HG02970 (cell line): Measurements from ENCODE around the gene SMC5.
"Not testable (repeated sequence)": the region's sequence is repeated elsewhere in the genome, so short reads cannot be mapped to it uniquely, and the experiment has no call there.

Experiments
- ATAC-seq: cut with Tn5 transposase; IDR thresholded peaks from one replicate; pipeline ENCODE4 v1.9.1; 2021; ENCODE audit warnings: mild to moderate bottlenecking, moderate library complexity, moderate number of reproducible peaks; ENCODE audit not compliant: unreplicated experiment, low FRiP score

Gene SMC5

DNA sequence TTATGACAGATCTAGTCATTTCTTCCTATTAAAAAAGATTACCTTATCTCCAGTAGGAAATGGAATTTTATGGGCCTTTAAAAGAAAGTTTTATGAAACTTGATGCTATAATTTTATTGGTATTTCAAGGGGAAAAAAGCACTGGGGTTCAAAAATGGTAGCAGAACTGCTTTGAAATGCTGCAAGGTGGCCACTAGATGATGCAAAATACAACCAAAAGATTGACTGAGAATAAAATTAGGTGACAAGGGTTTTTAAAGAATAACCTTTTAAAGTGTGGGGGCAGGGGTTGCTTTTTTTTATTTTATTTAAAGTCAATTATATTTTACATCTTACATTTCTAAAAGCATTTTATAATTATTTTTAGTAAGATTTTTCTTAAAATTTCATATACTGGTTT, 94.0 kb downstream of the SMC5 start:
- ATAC-seq: no peak

GRCh38 chr9:70355801-70356200, 97.0 kb downstream of the SMC5 start:
- no peak for ATAC-seq

DNA sequence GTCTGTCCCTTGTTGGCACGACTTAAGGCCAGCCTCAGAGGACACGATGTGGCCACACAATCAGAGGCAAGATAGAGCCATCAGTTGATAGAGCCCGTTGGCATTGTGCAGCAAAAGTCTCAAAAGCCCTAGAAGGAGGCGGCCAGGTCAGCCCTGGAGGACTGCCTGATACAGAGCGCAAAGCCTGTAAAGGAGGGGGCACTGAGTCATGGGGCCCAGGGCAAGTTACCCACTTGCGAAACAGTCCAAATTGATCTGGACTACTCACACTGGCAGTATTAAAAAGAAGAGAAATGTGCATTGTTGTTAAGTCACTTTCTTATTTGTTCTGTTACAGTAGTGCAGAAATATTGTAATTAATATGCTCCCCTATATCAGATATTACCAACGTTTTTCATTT, 104.2 kb downstream of the SMC5 start:
- ATAC-seq: no peak

- no peak for ATAC-seq
Measured at GRCh38 chr9:70363760-70364159, 105.0 kb downstream of the SMC5 start.

DNA sequence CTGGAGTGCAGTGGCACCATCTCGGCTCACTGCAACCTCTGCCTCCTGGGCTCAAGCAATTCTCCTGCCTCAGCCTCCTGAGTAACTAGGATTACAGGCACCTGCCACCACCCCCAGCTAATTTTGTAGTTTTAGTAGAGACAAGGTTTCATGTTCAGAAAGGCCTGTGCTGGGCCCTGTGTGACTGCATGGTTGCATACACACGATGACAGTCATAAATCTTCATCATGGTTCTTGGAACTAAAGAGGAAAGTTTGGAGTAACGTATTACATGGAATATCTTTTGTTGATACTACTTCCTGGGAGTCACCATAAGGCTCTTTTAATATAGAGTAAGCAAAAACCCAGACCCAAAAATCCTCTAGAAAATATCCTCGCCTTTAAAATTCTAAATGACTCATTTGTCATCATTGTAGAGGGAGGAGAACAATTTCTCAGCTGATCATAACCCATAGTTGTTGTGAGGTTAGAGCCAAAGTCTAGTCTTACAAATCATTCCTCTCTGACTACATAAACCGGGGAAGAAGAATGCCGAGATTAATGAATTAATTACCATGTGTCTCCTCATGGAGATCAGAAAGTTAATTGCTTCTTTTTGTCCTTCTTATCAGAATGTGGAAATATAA, 108.6 kb downstream of the SMC5 start:
- no peak for ATAC-seq

DNA sequence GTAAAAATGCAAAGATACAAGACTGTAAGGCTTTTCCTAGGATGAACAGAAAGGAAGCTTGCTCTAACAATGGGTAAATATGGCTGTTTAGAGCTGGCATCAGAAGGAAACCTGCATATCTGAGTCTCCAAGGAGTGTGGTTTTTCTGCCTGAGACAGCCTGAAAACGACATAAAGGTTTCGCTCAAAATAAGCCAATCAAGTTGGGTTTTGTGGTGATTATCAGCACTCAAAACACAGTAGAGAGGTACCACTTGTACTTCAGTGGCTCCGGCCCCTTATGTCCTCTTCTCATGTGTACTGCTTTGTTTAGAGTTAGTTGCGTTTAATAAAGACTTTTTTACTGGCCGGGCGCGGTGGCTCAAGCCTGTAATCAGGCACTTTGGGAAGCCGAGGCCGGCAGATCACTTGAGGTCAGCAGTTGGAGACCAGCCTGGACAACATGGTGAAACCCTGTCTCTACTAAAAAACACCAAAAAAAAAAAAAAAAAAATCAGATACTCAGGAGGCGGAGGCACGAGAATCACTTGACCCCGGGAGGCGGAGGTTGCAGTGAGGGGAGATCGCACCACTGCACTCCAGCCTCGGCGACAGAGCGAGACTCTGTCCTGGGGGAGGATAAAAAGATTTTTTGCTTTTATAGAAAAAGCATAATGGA, 116.3 kb downstream of the SMC5 start:
- no peak for ATAC-seq

DNA sequence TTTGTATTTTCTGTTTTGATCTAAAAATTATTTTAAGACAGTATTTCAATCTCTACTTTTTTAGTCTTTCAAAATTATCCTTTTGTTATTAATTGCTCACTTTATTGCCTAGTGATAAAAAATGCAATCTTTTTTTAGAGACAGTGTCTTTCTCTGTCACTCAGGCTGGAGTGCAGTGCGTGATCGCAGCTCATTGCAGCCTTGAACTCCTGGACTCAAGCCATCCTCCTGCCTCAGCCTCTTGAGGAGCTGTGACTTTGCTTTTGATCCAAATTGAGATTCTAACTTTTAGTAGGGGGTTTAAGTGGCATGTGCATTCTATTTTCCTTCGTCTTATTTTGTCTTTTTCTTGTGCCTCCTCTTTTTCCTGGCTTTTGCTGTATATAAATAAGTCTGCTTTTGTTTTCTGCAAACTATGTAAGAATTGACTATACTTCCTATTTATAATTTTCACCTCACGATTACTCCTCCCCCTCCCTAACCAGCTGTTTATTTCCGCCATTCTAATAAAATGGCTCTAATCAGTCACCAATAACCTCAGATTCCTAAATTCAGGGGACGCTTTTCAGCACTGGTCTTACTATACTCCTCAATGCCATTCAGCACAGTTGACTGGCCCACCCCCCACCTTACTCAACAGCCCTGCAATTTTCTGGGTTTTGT, 123.4 kb downstream of the SMC5 start:
- ATAC-seq: no peak

- ATAC-seq: no peak
Measured at GRCh38 chr9:70382709-70383605, 124.2 kb downstream of the SMC5 start.

DNA sequence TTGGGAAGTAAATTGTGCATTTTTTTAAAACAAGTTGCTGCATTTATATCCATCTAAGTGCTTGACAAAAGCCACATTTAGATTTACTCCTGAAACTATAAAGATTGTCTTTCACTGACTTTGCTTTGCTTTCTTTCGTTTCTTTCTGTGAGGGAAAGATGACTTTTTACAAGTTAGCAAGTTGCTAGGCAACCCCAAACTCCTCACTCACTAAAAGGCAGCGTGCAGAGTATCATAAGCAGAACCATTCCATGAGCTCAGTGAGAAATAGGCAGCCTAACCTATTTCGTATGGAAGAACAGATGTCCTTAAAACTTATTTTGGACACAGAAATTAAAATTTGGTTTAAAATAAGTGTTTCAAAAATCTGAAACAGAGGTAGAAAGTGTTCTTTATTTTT, 126.6 kb downstream of the SMC5 start:
- no peak for ATAC-seq

DNA sequence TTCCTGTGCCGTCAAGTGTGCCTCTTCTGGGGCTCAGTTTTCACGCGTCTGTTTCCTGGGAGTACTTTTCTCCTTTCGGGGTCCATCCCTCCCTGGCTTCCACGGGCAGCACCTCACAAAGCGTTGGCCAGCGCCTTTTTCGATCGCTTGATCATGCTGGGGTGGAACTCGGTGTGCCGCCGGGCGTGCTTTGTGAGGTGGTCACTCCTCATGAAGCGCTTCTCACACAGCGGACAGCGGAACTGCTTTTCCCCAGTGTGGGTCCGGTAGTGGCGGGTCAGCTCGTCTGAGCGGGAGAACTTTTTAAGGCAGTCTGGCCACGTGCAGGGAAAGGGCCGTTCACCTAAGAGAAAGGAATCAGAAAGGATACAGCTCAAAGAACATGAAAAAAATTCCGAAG, 128.9 kb downstream of the SMC5 start:
- no peak for ATAC-seq

- no peak for ATAC-seq
Measured at GRCh38 chr9:70389188-70389587, 130.4 kb downstream of the SMC5 start.

DNA sequence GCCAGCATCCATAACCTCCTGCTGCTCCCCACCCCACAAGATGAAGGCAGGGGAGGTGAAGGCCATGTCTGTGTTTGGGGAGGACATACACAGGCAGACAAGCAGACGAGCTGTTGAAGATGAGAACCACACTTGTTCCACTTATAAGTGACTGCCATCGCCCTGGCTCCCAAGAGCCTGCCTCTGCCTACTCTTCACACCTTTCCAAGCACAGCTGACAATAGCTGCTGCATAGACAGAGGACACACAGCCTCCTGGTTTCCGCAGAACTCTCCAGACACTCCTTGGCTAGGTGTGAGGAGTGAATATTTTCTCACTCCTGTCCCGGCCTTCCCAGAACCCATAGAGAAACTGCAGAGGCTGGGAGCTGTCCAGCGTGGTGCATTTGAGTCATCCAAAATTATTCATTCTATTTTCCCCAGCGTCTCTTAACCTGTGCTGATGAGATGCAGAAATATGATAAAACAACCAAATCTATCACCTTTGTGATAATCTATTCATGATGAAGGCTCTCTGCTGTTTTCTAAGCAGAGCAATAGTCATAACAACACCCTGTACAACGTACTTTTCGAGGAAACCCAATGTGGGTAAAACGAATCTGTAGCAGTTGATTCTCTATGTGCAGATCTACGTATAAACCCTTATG, 131.0 kb downstream of the SMC5 start:
- no peak for ATAC-seq

- ATAC-seq: no peak
Measured at GRCh38 chr9:70390933-70391341, 132.2 kb downstream of the SMC5 start.

DNA sequence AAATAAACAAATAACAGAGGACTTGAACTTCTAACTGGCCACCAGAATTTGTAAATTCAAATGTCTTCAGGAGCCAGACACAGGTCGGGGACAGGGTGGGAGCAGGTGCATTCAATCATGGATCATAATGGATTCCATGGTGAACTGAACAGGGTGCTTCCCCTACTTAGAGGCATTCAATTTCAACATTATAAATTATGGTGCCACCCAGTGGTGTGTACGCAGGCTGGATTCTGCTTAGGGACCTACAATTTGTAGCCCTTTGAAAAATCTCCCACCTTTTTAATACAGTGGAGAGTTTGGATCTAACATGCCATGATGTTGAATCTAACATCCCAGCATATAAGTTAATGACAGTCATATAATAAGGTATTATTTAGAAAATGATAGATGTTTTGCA, 133.4 kb downstream of the SMC5 start:
- ATAC-seq: no peak

GRCh38 chr9:70392850-70393249, 134.1 kb downstream of the SMC5 start:
- no peak for ATAC-seq

GRCh38 chr9:70395652-70396051, 136.9 kb downstream of the SMC5 start:
- ATAC-seq: no peak

- peak; percentile 93 for ATAC-seq
Measured at GRCh38 chr9:70398145-70398556, 139.4 kb downstream of the SMC5 start.

- ATAC-seq: no peak
Measured at GRCh38 chr9:70399141-70399540, 140.4 kb downstream of the SMC5 start.

DNA sequence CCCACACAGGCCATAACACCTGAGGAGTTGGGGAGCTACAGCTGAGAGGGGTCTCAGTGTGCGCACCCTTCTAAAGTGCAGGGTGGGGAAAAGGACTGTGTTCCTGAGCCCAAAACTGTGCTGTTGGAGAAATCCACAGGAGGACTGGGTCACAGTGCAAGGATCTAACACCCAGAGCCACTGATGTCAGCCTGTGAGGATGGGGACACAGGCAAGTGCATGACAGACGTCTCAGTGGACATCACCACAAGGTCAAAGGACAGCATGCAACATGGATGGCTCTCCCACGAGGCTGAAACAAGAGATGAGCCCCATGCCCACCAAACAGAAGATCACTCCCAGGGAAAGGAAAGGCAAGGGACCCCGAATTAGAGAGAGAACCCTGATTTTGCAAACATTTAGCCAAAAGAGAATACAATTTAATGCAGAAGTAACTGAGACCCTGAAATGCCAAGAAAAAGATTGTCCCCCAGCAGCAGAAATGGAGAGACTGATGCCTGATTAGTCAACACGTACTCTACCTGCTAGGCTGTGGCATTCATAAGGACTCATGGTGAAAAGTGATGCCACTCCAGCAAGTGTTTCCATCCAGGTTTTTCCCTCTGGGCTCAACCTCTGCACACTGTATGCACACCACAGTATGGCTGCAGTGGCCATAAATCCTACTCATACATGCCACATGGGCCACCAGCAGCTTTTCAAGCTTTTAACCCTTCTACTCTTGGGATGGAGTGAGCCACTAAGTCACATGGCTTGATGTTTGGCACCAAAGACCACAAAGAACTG, 141.5 kb downstream of the SMC5 start:
- no peak for ATAC-seq

DNA sequence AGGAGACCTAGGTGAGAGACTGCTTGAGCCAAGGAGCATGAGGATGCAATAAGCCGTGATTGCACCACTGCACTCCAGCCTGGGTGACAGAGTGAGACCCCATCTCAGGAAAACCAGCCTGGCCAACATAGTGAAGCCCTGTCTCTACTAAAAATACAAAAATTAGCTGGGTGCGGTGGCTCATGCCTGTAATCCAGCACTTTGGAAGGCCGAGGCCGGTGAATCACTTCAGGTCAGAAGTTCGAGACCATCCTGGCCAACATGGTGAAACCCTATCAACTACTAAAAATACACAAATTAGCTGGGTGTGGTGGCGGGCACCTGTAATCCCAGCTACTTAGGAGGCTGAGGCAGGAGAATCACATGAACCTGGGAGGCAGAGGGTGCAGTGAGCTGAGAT, 142.5 kb downstream of the SMC5 start:
- not testable (repeated sequence) for ATAC-seq
